Neuronal stem cell (in vitro differentiated cells): ENCODE data around the gene MED13L.

Experiments used
- DNase-seq: peaks from one replicate; pipeline ENCODE4 v3.0.0-alpha.2; 2013; ENCODE audit warnings: low spot score
- H2AFZ ChIP-seq: one replicate; pipeline ENCODE4 v1.6.1; 2013; ENCODE audit warnings: mild to moderate bottlenecking, low read length, inconsistent platforms
- H2AK5ac ChIP-seq: 2 replicates; pipeline ENCODE4 v1.6.1; 2013; ENCODE audit warnings: low read depth, mild to moderate bottlenecking, inconsistent platforms, low read length, moderate library complexity, mixed read lengths
- H2BK120ac ChIP-seq: 2 replicates; pipeline ENCODE4 v1.6.1; 2013; ENCODE audit warnings: low read depth, mild to moderate bottlenecking, inconsistent platforms, low read length, moderate library complexity, mixed read lengths
- H2BK12ac ChIP-seq: one replicate; pipeline ENCODE4 v1.6.1; 2013; ENCODE audit warnings: low read length, inconsistent platforms
- H2BK15ac ChIP-seq: 2 replicates; pipeline ENCODE4 v1.6.1; 2013; ENCODE audit warnings: mild to moderate bottlenecking, low read length, inconsistent platforms, mixed read lengths
- H2BK5ac ChIP-seq: one replicate; pipeline ENCODE4 v1.6.1; 2013; ENCODE audit warnings: inconsistent platforms, mild to moderate bottlenecking, low read length, moderate library complexity
- H3K14ac ChIP-seq: one replicate; pipeline ENCODE4 v1.6.1; 2013; ENCODE audit warnings: low read length, inconsistent platforms
- H3K18ac ChIP-seq: 2 replicates; pipeline ENCODE4 v1.6.1; 2013; ENCODE audit warnings: low read length, inconsistent platforms
- H3K23ac ChIP-seq: 2 replicates; pipeline ENCODE4 v1.6.1; 2013; ENCODE audit warnings: low read depth, mild to moderate bottlenecking, mixed read lengths, low read length, inconsistent platforms; ENCODE audit not compliant: poor library complexity
- H3K27ac ChIP-seq: replicated peaks from 3 replicates; pipeline ENCODE4 v1.5.1; 2013; ENCODE audit warnings: low read length, inconsistent platforms
- H3K27me3 ChIP-seq, 3 experiments: 2 replicates each; pipeline ENCODE4 v1.6.1; 2013; ENCODE audit warnings: low read length in 3 of 3, mild to moderate bottlenecking in 2 of 3, inconsistent platforms in 1 of 3, low read depth in 1 of 3, mixed read lengths in 1 of 3, moderate library complexity in 1 of 3; ENCODE audit not compliant: control insufficient read depth in 3 of 3, insufficient read depth in 3 of 3
- H3K36me3 ChIP-seq, 2 donors: replicated peaks in 1 of 2; 2 replicates each; pipeline ENCODE4 v1.6.1; 2013; ENCODE audit warnings: low read length in 2 of 2; ENCODE audit not compliant: control insufficient read depth in 2 of 2, insufficient read depth in 2 of 2
- H3K4ac ChIP-seq: 2 replicates; pipeline ENCODE4 v1.6.1; 2013; ENCODE audit warnings: inconsistent platforms, mild to moderate bottlenecking, low read length, moderate library complexity
- H3K4me1 ChIP-seq, 2 donors: 1 replicate in 1 of 2; 2 replicates in 1 of 2; pipeline ENCODE4 v1.6.1; 2013; ENCODE audit warnings: low read length in 2 of 2, low read depth in 1 of 2; ENCODE audit not compliant: control insufficient read depth in 2 of 2, insufficient read depth in 1 of 2
- H3K4me2 ChIP-seq: one replicate; pipeline ENCODE4 v1.6.1; 2013; ENCODE audit warnings: mild to moderate bottlenecking, low read length, inconsistent platforms; ENCODE audit not compliant: insufficient read depth, poor library complexity, severe bottlenecking
- H3K4me3 ChIP-seq, 2 donors: 2 replicates each; pipeline ENCODE4 v1.5.1; 2013; ENCODE audit warnings: low read length in 2 of 2, mild to moderate bottlenecking in 2 of 2, inconsistent platforms in 1 of 2, moderate library complexity in 1 of 2
- H3K79me1 ChIP-seq: one replicate; pipeline ENCODE4 v1.6.1; 2013; ENCODE audit warnings: low read depth, mild to moderate bottlenecking, inconsistent platforms, low read length, moderate library complexity
- H3K9ac ChIP-seq: one replicate; pipeline ENCODE4 v1.6.1; 2013; ENCODE audit warnings: mild to moderate bottlenecking, low read depth, low read length, inconsistent platforms; ENCODE audit not compliant: poor library complexity
- H3K9me3 ChIP-seq, 2 donors: replicated peaks in 1 of 2; 2 replicates each; pipeline versions ENCODE3 to v1.6.1; 2013; ENCODE audit warnings: low read length in 2 of 2, mild to moderate bottlenecking in 2 of 2, inconsistent platforms in 1 of 2, low read depth in 1 of 2, mixed read lengths in 1 of 2, moderate library complexity in 1 of 2; ENCODE audit not compliant: control insufficient read depth in 2 of 2, insufficient read depth in 1 of 2
- H4K8ac ChIP-seq: one replicate; pipeline ENCODE4 v1.6.1; 2013; ENCODE audit warnings: low read depth, mild to moderate bottlenecking, inconsistent platforms, low read length, moderate library complexity
- H4K91ac ChIP-seq: one replicate; pipeline ENCODE4 v1.6.1; 2013; ENCODE audit warnings: low read length, low read depth, mild to moderate bottlenecking, inconsistent platforms; ENCODE audit not compliant: poor library complexity
- WGBS, 2 donors: extraction: QIAGEN DNeasy Blood & Tissue Kit; methylation state at CpG; one replicate each; pipeline ENCODE4 v1.1.7; 2013; ENCODE audit warnings: missing lambda C conversion rate in 2 of 2, mixed read lengths in 1 of 2; ENCODE audit not compliant: insufficient read length in 2 of 2, insufficient replicate concordance in 1 of 2; ENCODE audit errors: extremely low coverage in 2 of 2; 5-methylcytosine and 5-hydroxymethylcytosine counted together

MED13L gene

DNA sequence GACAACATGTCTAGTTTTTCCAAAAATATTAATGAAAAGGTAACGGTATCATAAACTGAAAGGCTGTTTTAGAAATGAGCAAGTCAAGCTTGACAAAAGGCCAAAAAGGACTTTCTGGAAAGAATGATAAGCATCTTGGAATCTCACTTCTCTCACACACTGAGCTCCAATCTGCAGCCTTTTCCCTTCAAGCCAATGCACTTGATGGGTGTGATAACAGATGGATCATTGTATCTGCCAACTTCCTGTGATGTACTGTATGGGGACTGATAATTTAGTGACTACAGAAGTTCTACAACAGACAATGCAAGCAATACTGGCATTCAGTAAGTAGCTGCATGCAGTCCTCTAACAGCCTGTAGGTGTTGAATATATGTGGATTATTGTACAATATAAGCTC is 147.1 kb downstream of the MED13L start:
- no peak overlapping the region for H3K27ac ChIP-seq
- no peak overlapping the region for H2BK12ac ChIP-seq
- no peaks in the 10 kb centered on the region for H3K9me3 ChIP-seq
- no peaks in the 10 kb centered on the region for H3K79me1 ChIP-seq
- H3K9ac ChIP-seq: no peak overlapping the region
- no peak overlapping the region for H4K91ac ChIP-seq
- H4K8ac ChIP-seq: no peak overlapping the region
- no peak overlapping the region for H3K18ac ChIP-seq
- no CpG with 5 or more reads among the region's 1 CpG for WGBS, 2 donors
- H2BK5ac ChIP-seq: no peak overlapping the region
- H3K14ac ChIP-seq: no peak overlapping the region
- no peak overlapping the region for H3K4ac ChIP-seq
- no peak overlapping the region for H3K23ac ChIP-seq
- H3K4me3 ChIP-seq: no peak overlapping the region
- DNase-seq: no peak
- H3K4me1 ChIP-seq: peaks cover 9 to 16% of the 10 kb centered on the region in 2 donors
- no peak overlapping the region for H2BK120ac ChIP-seq
- no peaks in the 10 kb centered on the region for H3K36me3 ChIP-seq
- H2AK5ac ChIP-seq: no peak overlapping the region
- H3K27me3 ChIP-seq: no peaks in the 10 kb centered on the region
- H3K4me2 ChIP-seq: no peak overlapping the region
- H2AFZ ChIP-seq: no peak overlapping the region
- H2BK15ac ChIP-seq: no peak overlapping the region

DNA sequence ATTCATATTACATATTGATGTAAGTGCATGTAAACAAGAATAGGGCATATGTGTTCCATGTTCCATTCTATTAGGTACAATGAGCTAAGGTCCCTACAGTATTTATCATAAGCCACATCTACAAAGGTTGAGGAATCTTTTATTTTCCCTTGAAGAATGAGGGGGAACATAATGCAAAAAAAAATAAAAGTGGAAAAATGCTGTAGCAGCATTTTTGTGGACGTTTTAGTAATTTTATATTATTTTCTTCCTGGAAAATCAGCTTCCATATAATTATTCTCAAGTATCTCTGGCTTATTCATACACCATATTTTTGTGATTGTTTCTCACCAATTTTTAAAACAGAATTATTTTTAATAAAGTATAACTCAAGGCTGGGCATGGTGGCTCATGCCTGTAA is 148.7 kb downstream of the MED13L start:
- no peak overlapping the region for H3K4me3 ChIP-seq
- H3K18ac ChIP-seq: no peak overlapping the region
- H3K4ac ChIP-seq: no peak overlapping the region
- H2AFZ ChIP-seq: no peak overlapping the region
- H3K14ac ChIP-seq: no peak overlapping the region
- no peaks in the 10 kb centered on the region for H3K79me1 ChIP-seq
- no peak overlapping the region for H2BK5ac ChIP-seq
- H3K27me3 ChIP-seq: no peaks in the 10 kb centered on the region
- H3K23ac ChIP-seq: no peak overlapping the region
- no peak overlapping the region for H4K8ac ChIP-seq
- no peak overlapping the region for H2BK12ac ChIP-seq
- H2AK5ac ChIP-seq: no peak overlapping the region
- no peak overlapping the region for H4K91ac ChIP-seq
- H3K4me2 ChIP-seq: no peak overlapping the region
- WGBS, 2 donors: no CpG with 5 or more reads among the region's 1 CpG
- DNase-seq: no peak
- no peaks in the 10 kb centered on the region for H3K36me3 ChIP-seq
- H3K9ac ChIP-seq: no peak overlapping the region
- H3K9me3 ChIP-seq: no peaks in the 10 kb centered on the region
- no peak overlapping the region for H3K27ac ChIP-seq
- peaks cover 11 to 23% of the 10 kb centered on the region in 2 donors for H3K4me1 ChIP-seq
- H2BK15ac ChIP-seq: no peak overlapping the region
- no peak overlapping the region for H2BK120ac ChIP-seq

DNA sequence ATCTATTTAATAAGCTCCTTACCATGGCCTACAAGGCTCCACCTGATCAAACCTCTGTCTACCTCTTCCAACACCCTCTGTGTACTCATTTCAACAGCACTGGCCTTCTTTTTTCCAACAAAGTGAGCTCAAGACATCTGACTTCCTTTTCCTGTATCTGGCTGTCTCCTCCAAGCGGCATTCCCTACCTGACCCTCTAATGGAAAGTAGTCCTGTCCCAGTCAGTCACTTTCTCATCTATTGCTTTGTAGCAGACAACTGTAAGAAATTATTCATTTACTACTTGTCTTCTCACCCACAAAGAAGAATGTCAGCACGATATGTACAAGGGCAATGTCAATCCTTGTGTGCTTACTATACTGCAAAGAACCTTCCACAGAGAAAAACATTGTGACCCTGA is 149.6 kb downstream of the MED13L start:
- Histone ChIP-seq H3K4me2 (no peak overlapping the region), H2BK15ac (no peak overlapping the region), H2BK5ac (no peak overlapping the region), H3K4me1 (peaks cover 10 to 25% of the 10 kb centered on the region in 2 donors), H4K91ac (no peak overlapping the region), H3K23ac (no peak overlapping the region), H3K27ac (no peak overlapping the region), H2AFZ (no peak overlapping the region), H4K8ac (no peak overlapping the region), H3K4ac (no peak overlapping the region), H3K18ac (no peak overlapping the region), H3K14ac (no peak overlapping the region), H3K9me3 (no peaks in the 10 kb centered on the region), H2BK120ac (no peak overlapping the region), H2AK5ac (no peak overlapping the region), H2BK12ac (no peak overlapping the region), H3K79me1 (no peaks in the 10 kb centered on the region), H3K9ac (no peak overlapping the region), H3K4me3 (no peak overlapping the region), H3K27me3 (no peaks in the 10 kb centered on the region), H3K36me3 (no peaks in the 10 kb centered on the region)
- DNase-seq: no peak
- WGBS, 2 donors: no CpG with 5 or more reads among the region's 2 CpGs

DNA sequence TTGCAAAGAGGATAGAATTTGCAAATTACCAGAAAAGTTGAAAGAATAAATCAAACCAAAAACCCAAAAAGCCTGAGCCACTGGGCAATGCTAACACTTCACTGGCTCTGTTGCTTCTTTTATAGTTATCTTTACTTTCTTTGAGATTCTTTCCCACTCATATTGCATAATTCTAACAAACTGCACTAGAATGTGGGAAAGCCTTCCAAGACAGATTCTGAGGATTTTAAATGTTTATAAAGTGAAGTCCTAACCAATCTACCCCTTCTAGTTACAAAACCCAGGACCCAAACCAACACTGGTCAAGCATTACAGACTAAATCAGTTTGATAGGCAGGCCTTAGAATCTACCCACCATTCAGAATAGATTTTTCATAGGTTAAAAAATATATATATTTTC is 150.9 kb downstream of the MED13L start:
- Histone ChIP-seq H3K4me2 (no peak overlapping the region), H3K9ac (no peak overlapping the region), H2AFZ (no peak overlapping the region), H3K36me3 (no peaks in the 10 kb centered on the region), H3K18ac (no peak overlapping the region), H2BK15ac (no peak overlapping the region), H3K4me3 (no peak overlapping the region), H2AK5ac (no peak overlapping the region), H3K4ac (no peak overlapping the region), H4K91ac (no peak overlapping the region), H3K4me1 (peaks cover 10 to 37% of the 10 kb centered on the region in 2 donors), H3K27me3 (no peaks in the 10 kb centered on the region), H2BK5ac (no peak overlapping the region), H2BK120ac (no peak overlapping the region), H3K14ac (no peak overlapping the region), H3K23ac (no peak overlapping the region), H3K9me3 (no peaks in the 10 kb centered on the region), H2BK12ac (no peak overlapping the region), H3K27ac (no peak overlapping the region), H3K79me1 (no peaks in the 10 kb centered on the region), H4K8ac (no peak overlapping the region)
- DNase-seq: no peak
